GM12872 (cell line): ENCODE results near the gene HOXA5.

ENCODE experiments used
- CTCF ChIP-seq: IDR thresholded peaks from 3 replicates; pipeline ENCODE4 v1.5.1; 2011; ENCODE audit warnings: low read depth, mild to moderate bottlenecking, low read length, moderate library complexity; ENCODE audit not compliant: insufficient read depth

HOXA5 gene

GRCh38 chr7:27126596-27127327, 16.7 kb downstream of the HOXA5 start:
- no peak for TF ChIP-seq CTCF

GRCh38 chr7:27125986-27126394, 17.5 kb downstream of the HOXA5 start:
- TF ChIP-seq CTCF = no peak

GRCh38 chr7:27124902-27125689, 18.4 kb downstream of the HOXA5 start:
- TF ChIP-seq CTCF = no peak

- TF ChIP-seq CTCF = no peak
Observed at GRCh38 chr7:27124096-27124901, 19.2 kb downstream of the HOXA5 start.

- no peak for TF ChIP-seq CTCF
Observed at GRCh38 chr7:27123477-27124053, 19.9 kb downstream of the HOXA5 start.

GRCh38 chr7:27123007-27123476, 20.4 kb downstream of the HOXA5 start:
- no peak for TF ChIP-seq CTCF
